ENCODE measurements around the gene HINT2. TPM values are rescaled to one million over a fixed set of nuclear protein-coding genes. Genes with fewer than 3 reads are reported as not detected.

The HINT2 gene
- total RNA-seq, 6 experiments from 2014 or later = 23.3 to 35.3 (median 34.6) TPM

DNA sequence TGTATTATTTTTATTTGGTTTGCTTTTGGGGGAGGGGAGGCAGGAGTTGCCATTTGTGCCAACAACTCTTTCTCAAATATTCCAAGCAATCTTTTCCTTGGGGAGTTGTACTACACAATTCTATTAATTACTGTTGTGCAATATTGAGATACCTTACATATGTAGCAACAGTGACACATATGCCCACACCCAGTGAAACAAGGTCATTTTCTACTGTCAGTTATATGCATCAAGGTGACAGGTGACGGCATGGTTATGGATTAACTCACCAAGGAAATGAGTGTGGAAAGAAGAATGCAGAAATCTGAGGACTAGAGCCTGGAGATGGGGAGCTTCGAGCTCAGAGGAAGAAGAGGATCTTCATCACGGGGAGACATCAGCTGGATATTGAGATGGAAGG lies 42.9 kb downstream of the HINT2 start:
- Mint-ChIP-seq H3K9me3 (no peaks in the 10 kb centered on the region), H3K4me3 (no peak overlapping the region), H3K27me3 (ENCODE audit: insufficient read depth) (peaks cover 7% of the 10 kb centered on the region; the same call in 1 of the 2 replicates), H3K36me3 (ENCODE audit: low read depth) (no peaks in the 10 kb centered on the region), H3K27ac (no peak overlapping the region), H3K4me1 (ENCODE audit: low read depth) (peaks cover 10% of the 10 kb centered on the region; the same call in 1 of the 2 replicates)
- TF ChIP-seq, protein P1, sequence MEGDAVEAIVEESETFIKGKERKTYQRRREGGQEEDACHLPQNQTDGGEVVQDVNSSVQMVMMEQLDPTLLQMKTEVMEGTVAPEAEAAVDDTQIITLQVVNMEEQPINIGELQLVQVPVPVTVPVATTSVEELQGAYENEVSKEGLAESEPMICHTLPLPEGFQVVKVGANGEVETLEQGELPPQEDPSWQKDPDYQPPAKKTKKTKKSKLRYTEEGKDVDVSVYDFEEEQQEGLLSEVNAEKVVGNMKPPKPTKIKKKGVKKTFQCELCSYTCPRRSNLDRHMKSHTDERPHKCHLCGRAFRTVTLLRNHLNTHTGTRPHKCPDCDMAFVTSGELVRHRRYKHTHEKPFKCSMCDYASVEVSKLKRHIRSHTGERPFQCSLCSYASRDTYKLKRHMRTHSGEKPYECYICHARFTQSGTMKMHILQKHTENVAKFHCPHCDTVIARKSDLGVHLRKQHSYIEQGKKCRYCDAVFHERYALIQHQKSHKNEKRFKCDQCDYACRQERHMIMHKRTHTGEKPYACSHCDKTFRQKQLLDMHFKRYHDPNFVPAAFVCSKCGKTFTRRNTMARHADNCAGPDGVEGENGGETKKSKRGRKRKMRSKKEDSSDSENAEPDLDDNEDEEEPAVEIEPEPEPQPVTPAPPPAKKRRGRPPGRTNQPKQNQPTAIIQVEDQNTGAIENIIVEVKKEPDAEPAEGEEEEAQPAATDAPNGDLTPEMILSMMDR (IDR thresholded peaks at IDR 0.05) = no peak
- DNase-seq = no peak

DNA sequence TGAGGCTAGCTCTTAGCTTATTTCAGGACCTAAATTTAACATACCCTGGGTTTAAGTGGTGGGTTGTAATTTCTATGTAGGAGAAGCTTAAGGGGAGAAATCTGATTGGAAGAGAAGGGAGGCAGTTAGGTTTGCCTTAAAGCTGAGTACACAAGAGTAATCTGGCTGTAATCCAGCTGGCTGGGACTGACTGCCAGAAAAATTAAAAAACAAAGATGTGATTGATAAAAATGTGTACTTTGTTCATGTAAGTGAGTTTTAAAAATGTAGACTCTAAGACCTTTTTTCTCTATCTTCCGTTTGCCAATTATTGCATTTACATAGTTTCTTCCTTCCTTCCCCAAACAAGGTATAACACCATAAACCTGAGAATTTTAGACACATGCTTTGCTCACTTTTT lies 43.3 kb downstream of the HINT2 start:
- Mint-ChIP-seq H3K4me1 (ENCODE audit: low read depth) (peaks cover 10% of the 10 kb centered on the region; the same call in 1 of the 2 replicates), H3K36me3 (ENCODE audit: low read depth) (no peaks in the 10 kb centered on the region), H3K4me3 (no peak overlapping the region), H3K27ac (no peak overlapping the region), H3K9me3 (no peaks in the 10 kb centered on the region), H3K27me3 (ENCODE audit: insufficient read depth) (peaks cover 7% of the 10 kb centered on the region; the same call in 1 of the 2 replicates)
- DNase-seq = no peak
- TF ChIP-seq, protein P1 (IDR thresholded peaks at IDR 0.05) = no peak

- H3K4me1 Mint-ChIP-seq (ENCODE audit: low read depth) = peaks cover 10% of the 10 kb centered on the region; the same call in 1 of the 2 replicates
- H3K27ac Mint-ChIP-seq = no peak overlapping the region
- DNase-seq = no peak
- TF ChIP-seq, protein P1 (IDR thresholded peaks at IDR 0.05) = no peak
- no peaks in the 10 kb centered on the region for H3K9me3 Mint-ChIP-seq
- no peak overlapping the region for H3K4me3 Mint-ChIP-seq
- no peaks in the 10 kb centered on the region for H3K36me3 Mint-ChIP-seq (ENCODE audit: low read depth)
- peaks cover 7% of the 10 kb centered on the region; the same call in 1 of the 2 replicates for H3K27me3 Mint-ChIP-seq (ENCODE audit: insufficient read depth)
These were observed 43.8 kb downstream of the HINT2 start for GRCh38 chr9:35771075-35771433.

DNA sequence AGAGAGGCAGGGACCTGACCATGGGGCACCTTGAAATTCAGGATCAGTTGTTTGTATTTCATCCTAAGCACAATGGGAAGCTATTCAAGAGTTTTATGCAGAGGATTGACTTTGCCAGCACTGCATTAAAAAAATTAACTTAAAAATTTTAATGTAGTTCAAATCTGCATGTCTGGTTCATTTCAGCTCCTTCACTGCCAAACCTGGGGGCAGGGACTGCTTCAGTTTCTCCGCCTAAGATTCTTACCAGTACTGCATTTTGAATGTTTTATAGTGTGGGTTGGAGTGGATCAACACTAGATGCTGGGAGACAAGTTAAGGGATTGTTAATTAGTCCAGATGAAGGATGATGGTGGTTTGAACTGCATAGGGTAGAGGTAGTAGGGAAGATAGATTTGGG lies 45.1 kb downstream of the HINT2 start:
- peaks cover 9% of the 10 kb centered on the region for H3K27me3 Mint-ChIP-seq (ENCODE audit: insufficient read depth)
- no peak overlapping the region for H3K27ac Mint-ChIP-seq
- no peaks in the 10 kb centered on the region for H3K36me3 Mint-ChIP-seq (ENCODE audit: low read depth)
- no peak overlapping the region for H3K4me3 Mint-ChIP-seq
- DNase-seq = no peak
- TF ChIP-seq, protein P1 (IDR thresholded peaks at IDR 0.05) = no peak
- H3K9me3 Mint-ChIP-seq = no peaks in the 10 kb centered on the region
- H3K4me1 Mint-ChIP-seq (ENCODE audit: low read depth) = no peaks in the 10 kb centered on the region

- Mint-ChIP-seq H3K4me1 (ENCODE audit: low read depth) (no peaks in the 10 kb centered on the region), H3K9me3 (no peaks in the 10 kb centered on the region), H3K27me3 (ENCODE audit: insufficient read depth) (peaks cover 11% of the 10 kb centered on the region), H3K4me3 (no peak overlapping the region), H3K36me3 (ENCODE audit: low read depth) (no peaks in the 10 kb centered on the region), H3K27ac (no peak overlapping the region)
- DNase-seq = no peak
- TF ChIP-seq, protein P1 (IDR thresholded peaks at IDR 0.05) = no peak
These were observed 47.4 kb downstream of the HINT2 start for GRCh38 chr9:35767458-35767857.

GRCh38 chr9:35766997-35767396 lies 47.8 kb downstream of the HINT2 start:
- H3K27me3 Mint-ChIP-seq (ENCODE audit: insufficient read depth) = peaks cover 13% of the 10 kb centered on the region
- no peak overlapping the region for H3K4me3 Mint-ChIP-seq
- DNase-seq = no peak
- H3K9me3 Mint-ChIP-seq = no peaks in the 10 kb centered on the region
- H3K27ac Mint-ChIP-seq = no peak overlapping the region
- TF ChIP-seq, protein P1 (IDR thresholded peaks at IDR 0.05) = no peak
- H3K4me1 Mint-ChIP-seq (ENCODE audit: low read depth) = no peaks in the 10 kb centered on the region
- no peaks in the 10 kb centered on the region for H3K36me3 Mint-ChIP-seq (ENCODE audit: low read depth)

Measured in HFFc6 (cell line).